Liver (tissue), 3 donors: ENCODE measurements around the gene CRB1.

ENCODE experiments used
- GABPA ChIP-seq, 2 donors: IDR thresholded peaks in 1 of 2; conservative IDR thresholded peaks in 1 of 2; 2 replicates each; pipeline ENCODE4 v1.6.1; 2016; ENCODE audit warnings: antibody characterized with exemption in 2 of 2, mild to moderate bottlenecking in 1 of 2, moderate library complexity in 1 of 2
- JUND ChIP-seq, 2 donors: IDR thresholded peaks; 2 replicates each; pipeline ENCODE4 v1.6.1; 2016; ENCODE audit warnings: antibody characterized with exemption in 2 of 2
- RAD21 ChIP-seq, 2 donors: IDR thresholded peaks; 2 replicates each; pipeline ENCODE4 v1.6.1; 2016; ENCODE audit warnings: antibody characterized with exemption in 2 of 2, mild to moderate bottlenecking in 2 of 2
- TF ChIP-seq, protein P1 (sequence below): fragments of 150-350 bp; IDR thresholded peaks from 2 replicates; pipeline ENCODE4 v1.5.1; 2017; ENCODE audit warnings: improper control_type of control experiment, low read depth, low read length; ENCODE audit not compliant: missing input control
- TF ChIP-seq, protein P2 (sequence below): IDR thresholded peaks from 2 replicates; pipeline ENCODE4 v1.6.1; 2016; ENCODE audit warnings: antibody characterized with exemption
- TF ChIP-seq, protein P3 (sequence below): IDR thresholded peaks from 2 replicates; pipeline ENCODE4 v1.6.1; 2016; ENCODE audit warnings: antibody characterized with exemption, mild to moderate bottlenecking
- TF ChIP-seq, protein P4 (sequence below): IDR thresholded peaks from 2 replicates; pipeline ENCODE4 v1.6.1; 2016; ENCODE audit warnings: antibody characterized with exemption
- donor health status: healthy.
- donor health status: healthy.

DNA sequence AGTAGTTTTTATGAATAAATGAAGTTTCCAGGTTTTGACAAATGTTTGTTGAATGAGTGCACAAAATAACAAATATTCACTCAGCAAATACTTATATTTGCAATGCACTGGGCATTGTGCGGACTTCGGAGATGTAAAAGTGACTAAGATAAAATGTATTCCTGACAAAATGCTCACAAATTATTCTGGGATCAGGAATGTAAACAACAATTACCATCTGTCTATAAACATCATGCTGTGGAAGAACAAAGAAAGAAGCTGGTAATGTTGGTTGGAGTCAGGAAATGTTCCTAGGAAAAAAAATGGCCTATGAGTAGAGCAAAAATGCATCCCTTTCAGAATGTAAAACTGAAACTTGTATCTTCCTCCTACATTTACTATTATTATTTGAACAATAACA lies 68.5 kb downstream of the CRB1 start:
- TF ChIP-seq GABPA (IDR thresholded peaks at IDR 0.05 in 1 of 2, conservative IDR thresholded peaks at IDR 0.05 in 1 of 2), result no peak
- TF ChIP-seq, protein P1, sequence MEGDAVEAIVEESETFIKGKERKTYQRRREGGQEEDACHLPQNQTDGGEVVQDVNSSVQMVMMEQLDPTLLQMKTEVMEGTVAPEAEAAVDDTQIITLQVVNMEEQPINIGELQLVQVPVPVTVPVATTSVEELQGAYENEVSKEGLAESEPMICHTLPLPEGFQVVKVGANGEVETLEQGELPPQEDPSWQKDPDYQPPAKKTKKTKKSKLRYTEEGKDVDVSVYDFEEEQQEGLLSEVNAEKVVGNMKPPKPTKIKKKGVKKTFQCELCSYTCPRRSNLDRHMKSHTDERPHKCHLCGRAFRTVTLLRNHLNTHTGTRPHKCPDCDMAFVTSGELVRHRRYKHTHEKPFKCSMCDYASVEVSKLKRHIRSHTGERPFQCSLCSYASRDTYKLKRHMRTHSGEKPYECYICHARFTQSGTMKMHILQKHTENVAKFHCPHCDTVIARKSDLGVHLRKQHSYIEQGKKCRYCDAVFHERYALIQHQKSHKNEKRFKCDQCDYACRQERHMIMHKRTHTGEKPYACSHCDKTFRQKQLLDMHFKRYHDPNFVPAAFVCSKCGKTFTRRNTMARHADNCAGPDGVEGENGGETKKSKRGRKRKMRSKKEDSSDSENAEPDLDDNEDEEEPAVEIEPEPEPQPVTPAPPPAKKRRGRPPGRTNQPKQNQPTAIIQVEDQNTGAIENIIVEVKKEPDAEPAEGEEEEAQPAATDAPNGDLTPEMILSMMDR, result no peak
- TF ChIP-seq, protein P2, sequence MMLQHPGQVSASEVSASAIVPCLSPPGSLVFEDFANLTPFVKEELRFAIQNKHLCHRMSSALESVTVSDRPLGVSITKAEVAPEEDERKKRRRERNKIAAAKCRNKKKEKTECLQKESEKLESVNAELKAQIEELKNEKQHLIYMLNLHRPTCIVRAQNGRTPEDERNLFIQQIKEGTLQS, result no peak
- no peak for TF ChIP-seq JUND (IDR thresholded peaks at IDR 0.05)
- TF ChIP-seq, protein P3, sequence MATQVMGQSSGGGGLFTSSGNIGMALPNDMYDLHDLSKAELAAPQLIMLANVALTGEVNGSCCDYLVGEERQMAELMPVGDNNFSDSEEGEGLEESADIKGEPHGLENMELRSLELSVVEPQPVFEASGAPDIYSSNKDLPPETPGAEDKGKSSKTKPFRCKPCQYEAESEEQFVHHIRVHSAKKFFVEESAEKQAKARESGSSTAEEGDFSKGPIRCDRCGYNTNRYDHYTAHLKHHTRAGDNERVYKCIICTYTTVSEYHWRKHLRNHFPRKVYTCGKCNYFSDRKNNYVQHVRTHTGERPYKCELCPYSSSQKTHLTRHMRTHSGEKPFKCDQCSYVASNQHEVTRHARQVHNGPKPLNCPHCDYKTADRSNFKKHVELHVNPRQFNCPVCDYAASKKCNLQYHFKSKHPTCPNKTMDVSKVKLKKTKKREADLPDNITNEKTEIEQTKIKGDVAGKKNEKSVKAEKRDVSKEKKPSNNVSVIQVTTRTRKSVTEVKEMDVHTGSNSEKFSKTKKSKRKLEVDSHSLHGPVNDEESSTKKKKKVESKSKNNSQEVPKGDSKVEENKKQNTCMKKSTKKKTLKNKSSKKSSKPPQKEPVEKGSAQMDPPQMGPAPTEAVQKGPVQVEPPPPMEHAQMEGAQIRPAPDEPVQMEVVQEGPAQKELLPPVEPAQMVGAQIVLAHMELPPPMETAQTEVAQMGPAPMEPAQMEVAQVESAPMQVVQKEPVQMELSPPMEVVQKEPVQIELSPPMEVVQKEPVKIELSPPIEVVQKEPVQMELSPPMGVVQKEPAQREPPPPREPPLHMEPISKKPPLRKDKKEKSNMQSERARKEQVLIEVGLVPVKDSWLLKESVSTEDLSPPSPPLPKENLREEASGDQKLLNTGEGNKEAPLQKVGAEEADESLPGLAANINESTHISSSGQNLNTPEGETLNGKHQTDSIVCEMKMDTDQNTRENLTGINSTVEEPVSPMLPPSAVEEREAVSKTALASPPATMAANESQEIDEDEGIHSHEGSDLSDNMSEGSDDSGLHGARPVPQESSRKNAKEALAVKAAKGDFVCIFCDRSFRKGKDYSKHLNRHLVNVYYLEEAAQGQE, result no peak
- TF ChIP-seq RAD21 (IDR thresholded peaks at IDR 0.05), result no peak
- TF ChIP-seq, protein P4, sequence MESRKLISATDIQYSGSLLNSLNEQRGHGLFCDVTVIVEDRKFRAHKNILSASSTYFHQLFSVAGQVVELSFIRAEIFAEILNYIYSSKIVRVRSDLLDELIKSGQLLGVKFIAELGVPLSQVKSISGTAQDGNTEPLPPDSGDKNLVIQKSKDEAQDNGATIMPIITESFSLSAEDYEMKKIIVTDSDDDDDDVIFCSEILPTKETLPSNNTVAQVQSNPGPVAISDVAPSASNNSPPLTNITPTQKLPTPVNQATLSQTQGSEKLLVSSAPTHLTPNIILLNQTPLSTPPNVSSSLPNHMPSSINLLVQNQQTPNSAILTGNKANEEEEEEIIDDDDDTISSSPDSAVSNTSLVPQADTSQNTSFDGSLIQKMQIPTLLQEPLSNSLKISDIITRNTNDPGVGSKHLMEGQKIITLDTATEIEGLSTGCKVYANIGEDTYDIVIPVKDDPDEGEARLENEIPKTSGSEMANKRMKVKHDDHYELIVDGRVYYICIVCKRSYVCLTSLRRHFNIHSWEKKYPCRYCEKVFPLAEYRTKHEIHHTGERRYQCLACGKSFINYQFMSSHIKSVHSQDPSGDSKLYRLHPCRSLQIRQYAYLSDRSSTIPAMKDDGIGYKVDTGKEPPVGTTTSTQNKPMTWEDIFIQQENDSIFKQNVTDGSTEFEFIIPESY, result no peak
